Measurements from ENCODE around the gene CACNA2D3.

DNA sequence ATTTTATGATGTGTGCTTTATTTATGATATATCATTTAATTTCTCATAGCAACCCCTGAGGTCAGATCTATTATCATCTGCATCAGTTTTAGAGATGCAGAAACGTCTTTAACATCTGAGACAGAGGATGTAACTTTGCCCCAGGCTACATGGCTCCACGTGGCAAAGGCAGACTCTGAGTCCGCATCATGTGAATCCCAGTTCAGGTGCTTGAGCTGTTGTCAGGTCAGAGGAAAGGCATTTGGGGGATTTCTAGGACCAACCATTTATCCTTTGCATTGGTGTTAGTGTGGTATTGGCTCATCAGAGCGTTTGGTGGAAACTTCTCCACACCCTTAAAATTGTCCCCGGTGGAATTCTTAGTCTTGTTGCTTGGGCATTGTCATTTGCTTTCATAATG lies 10.8 kb downstream of the CACNA2D3 start:
- TF ChIP-seq, protein P1, sequence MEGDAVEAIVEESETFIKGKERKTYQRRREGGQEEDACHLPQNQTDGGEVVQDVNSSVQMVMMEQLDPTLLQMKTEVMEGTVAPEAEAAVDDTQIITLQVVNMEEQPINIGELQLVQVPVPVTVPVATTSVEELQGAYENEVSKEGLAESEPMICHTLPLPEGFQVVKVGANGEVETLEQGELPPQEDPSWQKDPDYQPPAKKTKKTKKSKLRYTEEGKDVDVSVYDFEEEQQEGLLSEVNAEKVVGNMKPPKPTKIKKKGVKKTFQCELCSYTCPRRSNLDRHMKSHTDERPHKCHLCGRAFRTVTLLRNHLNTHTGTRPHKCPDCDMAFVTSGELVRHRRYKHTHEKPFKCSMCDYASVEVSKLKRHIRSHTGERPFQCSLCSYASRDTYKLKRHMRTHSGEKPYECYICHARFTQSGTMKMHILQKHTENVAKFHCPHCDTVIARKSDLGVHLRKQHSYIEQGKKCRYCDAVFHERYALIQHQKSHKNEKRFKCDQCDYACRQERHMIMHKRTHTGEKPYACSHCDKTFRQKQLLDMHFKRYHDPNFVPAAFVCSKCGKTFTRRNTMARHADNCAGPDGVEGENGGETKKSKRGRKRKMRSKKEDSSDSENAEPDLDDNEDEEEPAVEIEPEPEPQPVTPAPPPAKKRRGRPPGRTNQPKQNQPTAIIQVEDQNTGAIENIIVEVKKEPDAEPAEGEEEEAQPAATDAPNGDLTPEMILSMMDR (IDR thresholded peaks at IDR 0.05), result no peak
- no peak for TF ChIP-seq ZFX (IDR thresholded peaks at IDR 0.05; ENCODE audit: borderline replicate concordance)
